GM06990 (cell line): ENCODE data around the gene LNX2.

Source experiments
- DNase-seq: peaks from one replicate; pipeline ENCODE4 v3.0.0-alpha.2; 2011; ENCODE audit not compliant: insufficient read length; ENCODE audit errors: extremely low read depth
- H3K27me3 ChIP-seq: replicated peaks from 2 replicates; pipeline ENCODE4 v1.6.0; 2011; ENCODE audit warnings: low read length; ENCODE audit not compliant: control insufficient read depth, insufficient read depth
- H3K36me3 ChIP-seq: 2 replicates; pipeline ENCODE4 v1.5.1; 2011; ENCODE audit warnings: low read length; ENCODE audit not compliant: control insufficient read depth, insufficient read depth
- H3K4me3 ChIP-seq: replicated peaks from 2 replicates; pipeline ENCODE4 v1.5.1; 2011; ENCODE audit warnings: low read depth, mild to moderate bottlenecking, control low read depth, low read length
- TF ChIP-seq, protein P1 (sequence below): IDR thresholded peaks from 2 replicates; pipeline ENCODE4 v1.5.1; 2011; ENCODE audit warnings: low read length, control low read depth, mild to moderate bottlenecking, inconsistent platforms; ENCODE audit not compliant: insufficient read depth, poor library complexity, severe bottlenecking

LNX2 gene

DNA sequence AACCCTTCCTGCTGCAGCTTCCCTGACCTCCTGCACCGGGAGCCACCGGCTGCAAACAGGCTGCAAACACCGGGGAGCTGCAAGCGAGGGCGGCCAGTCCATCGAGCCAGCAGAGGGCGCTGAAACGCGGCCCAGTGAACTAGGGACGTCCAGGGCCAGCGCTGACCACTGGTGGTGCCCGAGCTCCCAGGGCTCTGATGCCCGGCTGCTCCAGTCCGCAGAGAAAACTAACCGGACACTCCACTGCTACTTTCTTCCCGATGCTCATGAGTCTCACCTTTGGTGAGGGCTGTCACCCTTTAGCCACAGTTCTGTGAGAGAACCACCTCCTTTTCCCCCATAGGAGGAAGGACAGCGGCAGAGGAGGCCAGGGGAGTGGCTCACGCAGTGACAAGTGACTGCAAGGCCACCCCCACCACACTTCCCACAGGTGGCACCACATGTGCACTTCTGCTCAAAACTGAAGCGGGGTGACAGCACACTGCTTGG is 87.1 kb downstream of the LNX2 start:
- DNase-seq: peak; percentile 37
- TF ChIP-seq, protein P1, sequence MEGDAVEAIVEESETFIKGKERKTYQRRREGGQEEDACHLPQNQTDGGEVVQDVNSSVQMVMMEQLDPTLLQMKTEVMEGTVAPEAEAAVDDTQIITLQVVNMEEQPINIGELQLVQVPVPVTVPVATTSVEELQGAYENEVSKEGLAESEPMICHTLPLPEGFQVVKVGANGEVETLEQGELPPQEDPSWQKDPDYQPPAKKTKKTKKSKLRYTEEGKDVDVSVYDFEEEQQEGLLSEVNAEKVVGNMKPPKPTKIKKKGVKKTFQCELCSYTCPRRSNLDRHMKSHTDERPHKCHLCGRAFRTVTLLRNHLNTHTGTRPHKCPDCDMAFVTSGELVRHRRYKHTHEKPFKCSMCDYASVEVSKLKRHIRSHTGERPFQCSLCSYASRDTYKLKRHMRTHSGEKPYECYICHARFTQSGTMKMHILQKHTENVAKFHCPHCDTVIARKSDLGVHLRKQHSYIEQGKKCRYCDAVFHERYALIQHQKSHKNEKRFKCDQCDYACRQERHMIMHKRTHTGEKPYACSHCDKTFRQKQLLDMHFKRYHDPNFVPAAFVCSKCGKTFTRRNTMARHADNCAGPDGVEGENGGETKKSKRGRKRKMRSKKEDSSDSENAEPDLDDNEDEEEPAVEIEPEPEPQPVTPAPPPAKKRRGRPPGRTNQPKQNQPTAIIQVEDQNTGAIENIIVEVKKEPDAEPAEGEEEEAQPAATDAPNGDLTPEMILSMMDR: peak; percentile 86
- H3K4me3 ChIP-seq: no peak overlapping the region
- no peaks in the 10 kb centered on the region for H3K27me3 ChIP-seq
- no peaks in the 10 kb centered on the region for H3K36me3 ChIP-seq

DNA sequence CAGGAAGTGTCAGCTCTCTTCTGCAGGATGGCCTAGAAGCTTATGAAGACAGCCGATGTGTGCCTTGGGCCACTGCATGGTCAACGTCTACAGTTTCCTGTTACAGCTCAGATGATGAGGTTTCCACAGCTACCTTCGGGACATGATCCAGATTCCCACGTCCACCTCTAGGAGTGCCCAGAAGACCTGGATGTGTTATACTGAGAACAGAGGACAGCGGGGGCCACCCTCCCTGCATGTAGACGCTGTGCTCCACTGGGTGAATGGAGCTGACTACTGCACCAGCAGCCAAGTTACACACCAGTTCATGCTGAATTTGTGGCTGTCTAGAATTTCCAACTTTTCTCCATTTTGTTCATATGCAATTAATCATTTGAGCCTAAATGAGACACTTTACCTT is 91.4 kb downstream of the LNX2 start:
- TF ChIP-seq, protein P1: no peak
- Histone ChIP-seq H3K4me3 (no peak overlapping the region), H3K36me3 (no peaks in the 10 kb centered on the region), H3K27me3 (no peaks in the 10 kb centered on the region)
- no peak for DNase-seq

DNA sequence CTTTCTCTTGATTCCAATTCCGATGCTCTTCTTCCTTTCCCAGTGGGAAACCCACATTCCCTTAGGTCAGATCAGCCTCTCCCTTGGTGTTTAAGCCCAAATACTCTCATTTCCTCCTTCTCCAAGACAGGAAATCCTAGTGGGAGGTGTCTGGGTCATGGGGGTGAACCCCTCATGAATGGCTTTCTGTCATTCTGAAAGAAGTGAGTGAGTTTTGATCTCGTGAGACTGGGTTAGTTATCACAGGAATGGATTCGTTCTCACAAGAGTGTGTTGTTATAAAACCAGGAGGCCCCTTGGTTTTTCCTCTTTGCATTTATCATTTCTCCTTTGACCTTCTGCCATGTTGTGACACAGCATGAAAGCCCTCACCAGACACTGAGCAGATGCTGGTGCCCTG is 93.8 kb downstream of the LNX2 start:
- Histone ChIP-seq H3K4me3 (no peak overlapping the region), H3K36me3 (no peaks in the 10 kb centered on the region), H3K27me3 (no peaks in the 10 kb centered on the region)
- TF ChIP-seq, protein P1: no peak
- DNase-seq: no peak

DNA sequence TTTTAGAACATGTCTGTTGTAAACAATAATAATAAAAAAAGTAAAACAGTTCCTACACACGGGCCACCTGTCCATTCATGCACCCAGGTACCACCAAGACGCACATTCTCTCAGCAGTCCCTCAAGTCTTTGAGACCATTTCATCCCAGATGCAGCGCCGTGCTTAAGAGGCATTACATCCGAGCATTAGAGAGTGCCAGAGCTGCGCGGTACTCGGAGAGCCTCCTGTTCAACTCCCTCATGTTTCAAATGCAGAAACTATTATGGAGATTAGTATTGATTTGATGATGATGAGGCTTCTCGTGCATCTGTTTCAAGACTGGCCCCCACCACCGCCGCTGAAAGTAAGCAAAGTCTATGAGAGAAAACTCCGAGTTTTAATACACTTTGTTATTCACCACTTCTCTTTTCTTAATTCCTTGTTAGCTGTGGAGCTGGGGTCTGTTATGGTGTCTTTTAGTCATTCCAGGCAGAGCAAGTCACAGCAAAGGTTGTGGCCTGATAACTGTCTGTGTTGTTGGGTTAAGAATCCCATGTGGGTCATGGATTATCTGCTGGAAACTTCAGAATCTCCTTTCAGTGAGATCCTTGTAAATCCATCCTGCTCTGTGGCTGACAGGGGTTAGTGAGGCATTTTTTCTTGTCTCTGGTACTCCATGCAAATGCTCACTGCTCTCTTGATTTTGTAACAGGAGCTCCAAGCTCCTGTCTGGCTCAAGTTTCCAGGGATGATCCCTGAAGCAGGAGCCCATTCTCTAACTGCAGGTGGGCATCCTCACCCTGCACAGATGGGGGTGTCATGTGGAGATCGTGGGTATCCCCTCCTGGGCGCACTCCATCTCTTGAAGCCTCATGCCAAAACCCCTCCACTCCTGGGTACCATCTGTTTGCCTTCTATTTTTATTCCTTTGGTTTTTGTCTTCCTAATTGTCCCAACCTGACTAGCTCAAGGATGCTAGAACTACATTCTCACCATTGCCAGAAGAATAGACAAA is 95.1 kb downstream of the LNX2 start:
- Histone ChIP-seq H3K4me3 (no peak overlapping the region), H3K36me3 (no peaks in the 10 kb centered on the region), H3K27me3 (no peaks in the 10 kb centered on the region)
- TF ChIP-seq, protein P1: no peak
- no peak for DNase-seq

DNA sequence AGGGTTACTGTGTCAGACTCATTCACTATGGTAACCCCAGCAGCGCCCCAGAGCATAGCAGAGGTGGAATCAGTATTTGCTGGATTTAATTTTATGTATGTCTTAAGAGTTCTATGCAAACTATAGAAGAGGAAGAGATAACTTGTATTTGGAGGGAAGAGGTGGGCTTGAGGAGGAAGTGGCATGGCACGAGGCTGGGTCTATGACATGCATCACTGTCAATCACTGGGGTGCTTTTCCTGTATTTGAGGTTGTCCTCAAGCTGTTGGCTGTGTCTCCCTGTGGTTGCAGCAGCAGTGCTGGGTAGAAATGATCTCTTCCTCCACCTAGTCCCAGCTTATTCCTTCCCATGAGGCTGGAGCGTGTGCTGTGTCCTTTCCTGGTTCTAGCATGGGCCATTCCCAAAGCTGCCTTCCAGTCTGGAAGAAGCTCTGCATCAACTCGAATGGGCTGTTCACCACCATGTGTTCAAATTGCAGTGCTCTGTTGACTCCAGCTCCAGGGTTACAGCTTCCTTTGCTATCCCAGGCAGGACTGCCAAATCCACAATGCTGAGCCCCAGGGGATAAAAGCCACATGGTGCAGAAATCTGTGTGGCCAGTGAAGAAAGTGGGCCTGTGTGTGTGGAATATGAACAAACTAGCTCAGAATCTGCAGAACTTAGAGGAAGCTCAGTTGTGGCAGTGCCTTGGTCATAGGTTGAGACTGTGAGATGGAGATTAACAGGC is 96.8 kb downstream of the LNX2 start:
- Histone ChIP-seq H3K4me3 (no peak overlapping the region), H3K36me3 (no peaks in the 10 kb centered on the region), H3K27me3 (no peaks in the 10 kb centered on the region)
- TF ChIP-seq, protein P1: no peak
- no peak for DNase-seq
